CD4-positive, alpha-beta T cell treated with Interleukin-10 for 1 hour (primary cell): ENCODE results near the gene CYFIP1.

Experiments used
- DNase-seq: peaks from one replicate; pipeline ENCODE4 v3.0.0-alpha.2; 2020

Gene CYFIP1

GRCh38 chr15:22863356-22863755 lies 116.8 kb downstream of the CYFIP1 start:
- no peak for DNase-seq

DNA sequence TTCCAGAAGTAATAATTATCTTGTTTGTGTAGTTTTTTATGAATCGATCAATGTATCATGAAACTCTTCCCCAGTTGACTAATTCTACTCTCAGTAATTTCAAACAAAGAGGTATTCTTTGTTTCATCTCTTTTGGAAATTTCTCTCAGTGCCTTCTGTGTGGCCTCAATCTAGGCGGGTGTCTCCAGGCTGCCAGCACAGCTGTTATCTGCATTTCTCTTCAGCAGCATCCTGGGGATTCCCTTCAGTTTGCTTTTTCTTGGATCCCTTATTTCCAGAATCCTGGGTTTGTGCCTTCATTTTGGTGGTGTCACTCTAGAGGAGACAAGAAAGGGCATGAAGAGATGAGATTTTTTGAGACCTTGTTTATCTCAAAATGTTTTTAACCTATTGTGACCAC lies 119.0 kb downstream of the CYFIP1 start:
- no peak for DNase-seq

- DNase-seq = no peak
Observed at GRCh38 chr15:22856659-22857058, 123.5 kb downstream of the CYFIP1 start.

GRCh38 chr15:22855791-22856190 lies 124.4 kb downstream of the CYFIP1 start:
- DNase-seq = no peak

DNA sequence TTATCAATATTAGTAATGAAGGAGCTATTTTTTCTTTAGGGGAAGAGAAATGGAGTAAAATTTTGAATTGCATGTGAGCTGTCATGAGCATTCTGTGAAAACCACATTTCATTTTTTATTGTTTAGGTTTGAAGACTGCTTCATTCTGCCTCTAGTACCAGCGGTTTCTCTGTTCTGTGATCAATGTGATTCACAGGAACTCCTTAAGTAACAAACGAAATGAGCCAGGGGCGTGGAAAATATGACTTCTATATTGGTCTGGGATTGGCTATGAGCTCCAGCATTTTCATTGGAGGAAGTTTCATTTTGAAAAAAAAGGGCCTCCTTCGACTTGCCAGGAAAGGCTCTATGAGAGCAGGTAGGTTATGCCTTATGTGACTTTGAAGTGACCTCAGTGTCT lies 128.7 kb downstream of the CYFIP1 start:
- DNase-seq = no peak

- no peak for DNase-seq
Observed at GRCh38 chr15:22850055-22850454, 130.1 kb downstream of the CYFIP1 start.

DNA sequence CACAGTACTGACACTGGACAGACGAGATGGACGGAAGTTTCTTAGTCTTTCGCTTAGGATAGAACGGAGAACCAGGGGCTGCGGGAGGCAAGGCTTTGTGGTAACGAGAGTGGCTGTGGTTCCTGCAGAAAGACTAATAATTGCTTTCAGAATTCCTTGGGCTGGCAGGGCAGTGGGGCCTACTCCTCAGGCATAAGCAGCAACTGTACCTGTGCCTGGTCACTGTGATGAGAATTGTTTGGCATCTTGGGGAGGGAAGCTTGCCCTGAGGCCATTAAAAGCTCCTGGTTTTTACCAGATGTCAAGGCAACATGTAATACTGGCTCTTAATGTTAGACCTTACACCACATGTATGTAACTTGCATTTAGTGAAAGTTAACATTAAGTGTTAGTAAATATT lies 134.1 kb downstream of the CYFIP1 start:
- DNase-seq = no peak

DNA sequence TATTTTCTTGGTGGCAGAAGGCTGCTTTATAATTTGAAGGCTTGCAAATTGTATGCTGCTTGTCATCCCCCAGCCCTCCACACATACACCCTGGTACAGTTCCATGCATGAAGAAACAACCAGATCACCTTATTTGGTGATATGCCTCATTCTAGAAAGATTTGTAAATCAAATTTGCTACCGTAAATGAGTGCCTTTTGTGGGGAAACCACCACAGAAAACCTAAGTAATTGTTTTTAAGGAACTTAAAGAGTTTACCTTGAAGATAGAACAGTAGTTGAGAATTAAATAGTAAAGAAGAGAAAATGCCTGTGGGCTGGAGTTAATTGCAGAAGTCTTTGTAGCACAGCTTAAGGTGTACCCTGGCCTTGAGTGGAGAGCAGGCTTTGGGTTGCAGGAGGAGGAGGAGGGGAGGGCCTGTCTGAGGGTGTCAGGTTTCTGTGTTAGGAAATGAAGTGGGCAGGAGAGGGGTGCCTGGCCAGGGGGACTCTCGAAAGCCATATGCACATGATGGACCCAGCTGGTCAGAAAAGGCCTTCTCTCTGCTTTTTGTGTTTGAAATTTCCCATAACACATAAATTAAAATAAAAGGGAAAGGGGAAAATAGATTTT lies 134.8 kb downstream of the CYFIP1 start:
- DNase-seq = no peak

DNA sequence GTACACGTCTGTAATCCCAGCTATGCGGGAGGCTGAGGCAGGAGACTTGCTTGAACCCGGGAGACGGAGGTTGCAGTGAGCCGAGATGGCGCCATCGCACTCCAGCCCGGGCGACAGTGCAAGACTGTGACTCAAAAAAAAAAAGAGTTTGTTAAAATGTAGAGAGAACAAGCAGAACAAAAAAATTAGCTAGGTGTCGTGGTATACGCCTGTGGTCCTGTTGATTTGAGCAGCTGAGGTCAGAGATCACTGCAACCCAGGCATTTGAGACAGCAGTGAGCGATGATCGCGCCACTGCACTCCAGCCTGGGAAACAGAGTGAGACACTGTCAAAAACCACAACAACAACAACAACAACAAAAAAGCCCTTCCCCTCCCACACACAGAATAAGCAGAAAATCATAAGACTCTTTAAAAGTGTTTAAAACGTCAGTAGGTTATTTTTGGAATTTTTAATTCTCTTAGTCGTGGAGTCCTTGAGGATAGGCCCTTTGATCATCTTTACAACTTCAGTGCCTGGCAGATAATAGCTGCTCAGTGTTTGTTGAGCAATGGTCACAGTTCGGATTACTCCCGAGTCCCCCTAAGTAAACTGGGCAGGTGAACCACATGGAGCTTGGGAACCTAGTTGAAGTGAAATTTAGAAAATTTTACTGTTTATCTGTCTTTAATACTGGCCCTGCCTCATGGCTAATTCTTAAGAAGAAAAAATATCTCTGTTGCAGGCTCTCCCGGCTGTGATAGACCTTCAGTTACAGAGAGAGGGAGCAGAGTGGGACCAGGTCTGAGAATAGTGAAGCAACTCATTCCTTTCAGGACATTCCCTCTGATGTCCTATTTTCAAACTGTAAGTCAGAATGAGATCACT lies 135.5 kb downstream of the CYFIP1 start:
- DNase-seq = no peak

GRCh38 chr15:22839046-22839695 lies 141.0 kb downstream of the CYFIP1 start:
- DNase-seq = peak; percentile 21

GRCh38 chr15:22838292-22839042 lies 141.7 kb downstream of the CYFIP1 start, which contains the start of gene NIPA2:
NIPA2 (plus strand) TSS chr15:22838666; CDS start chr15:22851732, 13,066 bp downstream.
- DNase-seq = peak; percentile 98

GRCh38 chr15:22831473-22831872 lies 148.7 kb downstream of the CYFIP1 start:
- no peak for DNase-seq

DNA sequence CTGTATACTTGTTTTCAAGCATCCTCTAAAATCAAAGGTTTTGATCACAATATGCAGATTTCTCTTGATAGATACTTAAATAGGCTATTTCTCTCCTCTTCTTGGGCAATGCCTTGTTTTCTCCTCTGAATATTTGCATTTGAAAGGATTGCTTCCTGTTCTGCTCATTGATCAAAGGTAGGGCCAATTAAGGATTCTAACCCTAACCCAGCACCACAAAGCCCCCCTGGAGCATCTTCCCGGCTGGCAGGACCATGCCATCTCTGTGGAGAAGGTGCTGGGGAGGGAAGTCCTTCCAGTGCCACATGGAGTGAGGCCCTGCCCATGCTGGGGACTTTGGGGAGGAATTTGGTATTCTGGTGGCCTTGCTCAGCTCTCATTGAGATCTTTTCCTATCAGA lies 153.0 kb downstream of the CYFIP1 start:
- no peak for DNase-seq

DNA sequence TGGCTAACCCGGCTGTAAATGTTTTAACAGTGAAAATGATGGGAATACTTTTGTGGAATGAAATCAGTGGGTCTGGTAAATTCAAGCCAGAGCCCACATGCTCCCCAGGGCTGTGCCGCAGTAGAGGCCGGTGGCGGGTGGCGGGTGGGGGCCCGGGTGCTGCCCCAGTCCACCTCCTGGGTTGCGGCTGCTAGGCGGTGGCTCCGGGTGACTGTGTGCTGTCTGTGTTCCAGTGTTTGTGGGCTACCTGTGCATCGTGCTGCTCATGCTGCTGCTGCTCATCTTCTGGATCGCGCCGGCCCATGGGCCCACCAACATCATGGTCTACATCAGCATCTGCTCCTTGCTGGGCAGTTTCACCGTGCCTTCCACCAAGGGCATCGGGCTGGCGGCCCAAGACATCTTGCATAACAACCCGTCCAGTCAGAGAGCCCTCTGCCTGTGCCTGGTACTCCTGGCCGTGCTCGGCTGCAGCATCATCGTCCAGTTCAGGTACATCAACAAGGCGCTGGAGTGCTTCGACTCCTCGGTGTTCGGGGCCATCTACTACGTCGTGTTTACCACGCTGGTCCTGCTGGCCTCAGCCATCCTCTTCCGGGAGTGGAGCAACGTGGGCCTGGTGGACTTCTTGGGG lies 156.6 kb downstream of the CYFIP1 start:
- DNase-seq = no peak

- DNase-seq = no peak
Observed at GRCh38 chr15:22819651-22820050, 160.5 kb downstream of the CYFIP1 start.
